Adipocyte (in vitro differentiated cells): ENCODE measurements around the gene OSBPL2.

ENCODE experiments used
- DNase-seq: peaks from one replicate; pipeline ENCODE4 v3.0.0-alpha.2; 2015; ENCODE audit warnings: low read depth
- H3K27me3 ChIP-seq: replicated peaks from 2 replicates; pipeline ENCODE4 v1.7.0; 2013; ENCODE audit warnings: mild to moderate bottlenecking, low read length, moderate library complexity; ENCODE audit not compliant: control insufficient read depth, insufficient read depth
- H3K36me3 ChIP-seq: 2 replicates; pipeline ENCODE4 v1.7.0; 2013; ENCODE audit warnings: low read length, mild to moderate bottlenecking, moderate library complexity; ENCODE audit not compliant: control insufficient read depth, insufficient read depth, severe bottlenecking
- H3K4me1 ChIP-seq: 2 replicates; pipeline ENCODE4 v1.7.0; 2013; ENCODE audit warnings: mild to moderate bottlenecking, low read length, moderate library complexity; ENCODE audit not compliant: control insufficient read depth, insufficient read depth
- H3K4me3 ChIP-seq: 2 replicates; pipeline ENCODE4 v1.7.0; 2013; ENCODE audit warnings: mild to moderate bottlenecking, low read length, moderate library complexity
- H3K9ac ChIP-seq: 2 replicates; pipeline ENCODE4 v1.7.0; 2013; ENCODE audit warnings: mild to moderate bottlenecking, low read length, moderate library complexity
- H3K9me3 ChIP-seq: 2 replicates; pipeline ENCODE4 v1.7.0; 2013; ENCODE audit warnings: mild to moderate bottlenecking, low read length, moderate library complexity; ENCODE audit not compliant: control insufficient read depth

OSBPL2 gene

DNA sequence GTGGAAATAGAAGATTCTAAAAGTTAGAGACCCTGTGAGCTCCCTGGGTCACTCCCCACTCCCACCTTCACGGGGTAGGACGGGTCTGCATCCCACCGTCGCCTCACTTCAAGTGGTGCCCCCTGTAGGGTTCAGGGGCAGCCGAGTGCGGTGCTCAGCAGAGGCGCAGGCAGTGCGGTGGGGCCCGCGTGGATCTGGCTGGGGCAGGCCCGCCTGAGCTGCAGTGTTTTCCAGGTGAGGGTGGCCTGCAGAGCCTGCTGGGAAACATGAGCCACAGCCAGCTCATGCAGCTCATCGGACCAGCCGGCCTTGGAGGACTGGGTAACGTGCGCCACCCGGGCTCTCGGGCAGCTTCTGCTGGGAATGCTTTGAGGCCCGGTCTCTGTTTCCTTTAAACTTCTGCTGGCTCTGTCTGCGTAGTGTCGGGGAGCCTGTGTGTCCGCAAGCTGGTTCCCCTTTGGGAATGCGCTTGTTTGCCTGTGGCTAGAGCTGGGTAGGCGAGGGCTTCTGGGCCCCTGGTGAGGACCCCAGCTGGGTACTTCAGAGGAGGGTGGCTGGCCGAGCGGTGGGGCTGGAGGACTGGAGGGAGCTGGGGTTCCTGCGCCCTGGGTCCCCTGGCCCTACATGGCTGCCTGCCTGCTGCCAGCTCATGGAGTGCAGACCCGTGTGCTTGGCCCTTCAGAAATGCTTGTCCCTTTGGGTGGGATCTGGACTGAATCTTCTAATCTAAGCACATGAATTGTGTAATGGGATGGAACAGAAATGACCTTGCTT is 68.3 kb downstream of the OSBPL2 start:
- Histone ChIP-seq H3K27me3 (no peaks in the 10 kb centered on the region), H3K4me1 (peaks cover 21% of the 10 kb centered on the region), H3K9me3 (no peaks in the 10 kb centered on the region), H3K9ac (no peak overlapping the region), H3K36me3 (peaks cover 44% of the 10 kb centered on the region), H3K4me3 (no peak overlapping the region)
- no peak for DNase-seq

DNA sequence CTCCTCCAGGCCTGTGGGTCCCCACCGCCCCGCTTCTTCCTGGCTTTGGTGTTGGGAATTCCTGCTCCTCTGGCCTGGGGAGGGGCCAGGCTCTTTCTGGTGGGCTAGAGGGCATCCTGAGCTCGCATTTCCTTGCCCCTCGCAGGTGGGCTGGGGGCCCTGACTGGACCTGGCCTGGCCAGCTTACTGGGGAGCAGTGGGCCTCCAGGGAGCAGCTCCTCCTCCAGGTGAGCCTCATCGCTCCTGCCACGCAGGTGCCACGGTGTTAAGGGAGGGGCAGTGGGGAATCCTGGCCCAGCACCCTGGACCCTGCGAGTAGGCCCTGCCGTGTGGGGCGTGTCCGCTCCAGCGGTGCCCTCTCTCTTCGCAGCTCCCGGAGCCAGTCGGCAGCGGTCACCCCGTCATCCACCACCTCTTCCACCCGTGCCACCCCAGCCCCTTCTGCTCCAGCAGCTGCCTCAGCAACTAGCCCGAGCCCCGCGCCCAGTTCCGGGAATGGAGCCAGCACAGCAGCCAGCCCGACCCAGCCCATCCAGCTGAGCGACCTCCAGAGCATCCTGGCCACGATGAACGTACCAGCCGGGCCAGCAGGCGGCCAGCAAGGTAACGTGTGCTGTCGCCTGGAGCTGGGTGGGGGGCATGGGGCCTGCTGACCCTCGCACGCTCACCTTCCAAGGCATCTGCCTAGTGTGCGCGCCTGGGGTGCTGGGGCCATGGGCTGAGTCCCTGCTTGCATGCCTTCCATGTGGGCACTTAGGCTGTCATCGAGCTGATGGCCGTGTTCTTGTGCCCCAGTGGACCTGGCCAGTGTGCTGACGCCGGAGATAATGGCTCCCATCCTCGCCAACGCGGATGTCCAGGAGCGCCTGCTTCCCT is 69.1 kb downstream of the OSBPL2 start:
- DNase-seq = no peak
- Histone ChIP-seq H3K4me3 (no peak overlapping the region), H3K36me3 (peaks cover 44% of the 10 kb centered on the region), H3K9me3 (no peaks in the 10 kb centered on the region), H3K27me3 (no peaks in the 10 kb centered on the region), H3K9ac (no peak overlapping the region), H3K4me1 (peaks cover 21% of the 10 kb centered on the region)

- Histone ChIP-seq H3K9ac (no peak overlapping the region), H3K36me3 (peaks cover 44% of the 10 kb centered on the region), H3K9me3 (no peaks in the 10 kb centered on the region), H3K4me3 (no peak overlapping the region), H3K27me3 (no peaks in the 10 kb centered on the region), H3K4me1 (peaks cover 21% of the 10 kb centered on the region)
- no peak for DNase-seq
Observed at GRCh38 chr20:62308102-62308822, 69.9 kb downstream of the OSBPL2 start.

- Histone ChIP-seq H3K36me3 (peaks cover 44% of the 10 kb centered on the region), H3K4me1 (peaks cover 17% of the 10 kb centered on the region), H3K4me3 (no peak overlapping the region), H3K27me3 (no peaks in the 10 kb centered on the region), H3K9ac (no peak overlapping the region), H3K9me3 (no peaks in the 10 kb centered on the region)
- DNase-seq = no peak
Observed at GRCh38 chr20:62309198-62309944, 71.0 kb downstream of the OSBPL2 start.

- H3K27me3 ChIP-seq = no peaks in the 10 kb centered on the region
- no peak overlapping the region for H3K4me3 ChIP-seq
- no peak overlapping the region for H3K9ac ChIP-seq
- peaks cover 41% of the 10 kb centered on the region for H3K36me3 ChIP-seq
- peaks cover 9% of the 10 kb centered on the region for H3K4me1 ChIP-seq
- DNase-seq = no peak
- H3K9me3 ChIP-seq = no peaks in the 10 kb centered on the region
Observed at GRCh38 chr20:62309947-62310756, 71.8 kb downstream of the OSBPL2 start.

GRCh38 chr20:62310757-62311121 is 72.4 kb downstream of the OSBPL2 start:
- Histone ChIP-seq H3K27me3 (no peaks in the 10 kb centered on the region), H3K9ac (no peak overlapping the region), H3K9me3 (no peaks in the 10 kb centered on the region), H3K4me3 (no peak overlapping the region), H3K4me1 (peaks cover 3% of the 10 kb centered on the region), H3K36me3 (peaks cover 35% of the 10 kb centered on the region)
- DNase-seq = no peak

GRCh38 chr20:62311150-62311549 is 72.8 kb downstream of the OSBPL2 start:
- no peak overlapping the region for H3K4me3 ChIP-seq
- no peaks in the 10 kb centered on the region for H3K27me3 ChIP-seq
- H3K9ac ChIP-seq = no peak overlapping the region
- H3K4me1 ChIP-seq = no peaks in the 10 kb centered on the region
- H3K36me3 ChIP-seq = peaks cover 31% of the 10 kb centered on the region
- H3K9me3 ChIP-seq = no peaks in the 10 kb centered on the region
- DNase-seq = no peak

GRCh38 chr20:62311832-62312661 is 73.7 kb downstream of the OSBPL2 start:
- no peak overlapping the region for H3K9ac ChIP-seq
- no peaks in the 10 kb centered on the region for H3K27me3 ChIP-seq
- no peak for DNase-seq
- H3K4me3 ChIP-seq = no peak overlapping the region
- no peaks in the 10 kb centered on the region for H3K4me1 ChIP-seq
- H3K9me3 ChIP-seq = no peaks in the 10 kb centered on the region
- H3K36me3 ChIP-seq = peaks cover 22% of the 10 kb centered on the region

DNA sequence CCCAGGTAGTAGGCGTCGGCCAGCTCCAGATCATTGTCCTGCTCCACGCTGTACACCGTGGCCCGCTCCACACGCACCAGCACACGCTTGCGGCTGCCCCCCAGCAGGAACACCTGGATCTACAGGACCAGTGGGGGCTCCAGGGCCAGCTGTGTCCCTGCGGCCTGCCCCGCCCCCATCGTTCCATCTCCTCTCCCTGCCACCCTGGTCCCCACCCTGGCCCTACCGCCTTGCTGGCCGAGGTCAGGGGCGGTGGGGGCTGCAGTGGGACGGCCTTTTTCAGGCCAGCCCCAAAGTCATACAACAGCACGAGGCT is 74.3 kb downstream of the OSBPL2 start:
- H3K4me1 ChIP-seq = no peaks in the 10 kb centered on the region
- no peak overlapping the region for H3K9ac ChIP-seq
- H3K27me3 ChIP-seq = no peaks in the 10 kb centered on the region
- H3K9me3 ChIP-seq = no peaks in the 10 kb centered on the region
- no peak overlapping the region for H3K4me3 ChIP-seq
- H3K36me3 ChIP-seq = peaks cover 17% of the 10 kb centered on the region
- DNase-seq = no peak

GRCh38 chr20:62313021-62313420 is 74.7 kb downstream of the OSBPL2 start:
- no peak for DNase-seq
- no peaks in the 10 kb centered on the region for H3K27me3 ChIP-seq
- no peak overlapping the region for H3K9ac ChIP-seq
- H3K4me1 ChIP-seq = no peaks in the 10 kb centered on the region
- no peaks in the 10 kb centered on the region for H3K9me3 ChIP-seq
- no peak overlapping the region for H3K4me3 ChIP-seq
- H3K36me3 ChIP-seq = peaks cover 13% of the 10 kb centered on the region
